ENCODE measurements around the gene LHFPL5. TPM values are rescaled to one million over a fixed set of nuclear protein-coding genes. Genes with fewer than 3 reads are reported as not detected.

Gene LHFPL5
- total and polyA plus RNA-seq, 2 of the 8 experiments (the other 6 are each of a cell fraction or from before 2014, with no cell fraction given): 0.03 TPM; not detected in 1

DNA sequence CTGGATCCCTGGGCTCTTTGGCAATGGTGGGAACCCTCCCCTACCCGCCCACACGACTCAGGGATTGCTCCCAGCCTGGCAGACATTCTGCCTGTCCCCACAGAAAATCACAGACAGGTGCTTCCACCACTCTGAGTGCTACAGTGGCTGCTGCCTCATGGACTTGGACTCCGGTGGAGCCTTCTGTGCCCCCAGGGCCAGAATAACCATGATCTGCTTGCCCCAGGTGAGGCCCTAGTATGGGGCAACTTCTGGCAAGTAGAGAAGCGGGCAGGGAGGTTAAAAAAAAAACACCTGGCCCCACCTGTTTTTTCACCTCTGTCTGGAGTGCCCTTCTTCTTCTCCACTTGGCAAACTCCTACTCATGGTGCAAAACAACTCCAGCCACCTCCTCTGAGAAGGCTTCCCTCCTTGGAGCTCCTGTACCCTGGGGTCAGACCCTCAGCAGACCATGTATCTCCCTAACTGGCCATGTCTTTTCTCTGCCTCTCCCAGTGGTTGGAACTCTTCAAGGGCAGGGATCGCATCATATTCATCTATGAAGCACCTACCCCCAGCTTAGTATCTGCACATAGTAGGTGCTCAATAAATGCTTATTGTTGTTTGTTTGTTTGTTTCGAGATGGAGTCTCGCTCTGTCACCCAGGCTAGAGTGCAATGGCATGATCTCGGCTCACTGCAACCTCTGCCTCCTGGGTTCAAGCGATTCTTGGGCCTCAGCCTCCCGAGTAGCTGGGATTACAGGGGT lies 27.6 kb upstream of the LHFPL5 start:
- peak overlapping the region in 1 of 2 experiments; percentile 67; a peak in 1 of 4 replicates for H3K4me2 ChIP-seq (ENCODE audit: insufficient read depth in 1 of 2, low read depth in 2 of 2, low read length in 2 of 2)
- no peaks in the 10 kb centered on the region for H3K79me2 ChIP-seq (ENCODE audit: control insufficient read depth in 1 of 2, insufficient read depth in 2 of 2, low read length in 2 of 2)
- no peak overlapping the region for H2BK20ac ChIP-seq (ENCODE audit: low read length)
- H2BK5ac ChIP-seq (ENCODE audit: low read depth, low read length): no peak overlapping the region
- peaks cover 0 to 6% (median under 1%) of the 10 kb centered on the region in 4 experiments; a peak in 1 of 7 replicates for H3K4me1 ChIP-seq (replicated peaks in 1 of 4; ENCODE audit: control insufficient read depth in 3 of 4, insufficient read depth in 4 of 4, low read length in 3 of 4)
- H3K27me3 ChIP-seq (replicated peaks in 1 of 4; ENCODE audit: control insufficient read depth in 3 of 4, extremely low read depth in 1 of 4, insufficient read depth in 3 of 4, low read length in 3 of 4): peaks cover 0 to 8% (median 3%) of the 10 kb centered on the region in 4 experiments; a peak in 4 of 7 replicates
- FAIRE-seq: no peak
- H4K20me1 ChIP-seq (replicated peaks in 1 of 2; ENCODE audit: control insufficient read depth in 1 of 2, insufficient read depth in 2 of 2, low read length in 2 of 2): no peaks in the 10 kb centered on the region
- no peak overlapping the region for H3K14ac ChIP-seq (ENCODE audit: insufficient read length)
- no peak for DNase-seq (ENCODE audit: low read depth in 1 of 2, low spot score in 2 of 2)
- no peak overlapping the region for H2AFZ ChIP-seq (ENCODE audit: low read length)
- CTCF ChIA-PET (ENCODE audit: partially characterized antibody): interaction anchor here (0.9 kb wide), 1 partner anchor 237 kb away, joined by 3 read pairs; no protein-coding TSS in a partner anchor
- peak overlapping the region in 1 of 4 experiments; percentile 67; a peak in 1 of 8 replicates for H3K4me3 ChIP-seq (ENCODE audit: extremely low read depth in 1 of 4, insufficient read depth in 2 of 4, low read depth in 3 of 4, low read length in 4 of 4)
- H2AK5ac ChIP-seq (ENCODE audit: low read depth, low read length): no peak overlapping the region
- no peak overlapping the region for H3K56ac ChIP-seq (replicated peaks; ENCODE audit: insufficient read length, low read depth, low read length)
- no peak overlapping the region for H3K9ac ChIP-seq (replicated peaks in 1 of 4; ENCODE audit: extremely low read depth in 1 of 4, low read depth in 3 of 4, low read length in 3 of 4)
- no peak overlapping the region for H2BK15ac ChIP-seq (ENCODE audit: low read length)
- no peak overlapping the region for H3K27ac ChIP-seq (ENCODE audit: low read depth, low read length)
- H3K23me2 ChIP-seq (ENCODE audit: low read depth, low read length): peaks cover 5% of the 10 kb centered on the region
- no peaks in the 10 kb centered on the region for H3K9me3 ChIP-seq (ENCODE audit: insufficient read depth in 2 of 2, low read depth in 1 of 2, low read length in 1 of 2)
- no peak overlapping the region for H3K4ac ChIP-seq (replicated peaks; ENCODE audit: insufficient read length, low read depth, low read length)
- H3K18ac ChIP-seq (ENCODE audit: extremely low read depth, low read length): no peak overlapping the region
- WGBS, 2 experiments (ENCODE audit: extremely low coverage in 1 of 2, insufficient coverage in 1 of 2, insufficient read length in 1 of 2, insufficient replicate concordance in 2 of 2, low coverage in 1 of 2, low lambda C conversion rate in 2 of 2, missing lambda C conversion rate in 1 of 2): 96% methylated on average over 8 of the region's 10 CpGs; no CpG with 5 or more reads in 1 of the 2 experiments
- POLR2A ChIA-PET (ENCODE audit: partially characterized antibody): interaction anchor here (3.0 kb wide), 1 partner anchor 13 kb away, joined by 21 read pairs; no protein-coding TSS in a partner anchor
- no peaks in the 10 kb centered on the region for H3K79me1 ChIP-seq (ENCODE audit: low read depth, low read length)
- H2BK120ac ChIP-seq (replicated peaks; ENCODE audit: low read depth, low read length): no peak overlapping the region
- no peak overlapping the region for H4K91ac ChIP-seq (replicated peaks; ENCODE audit: insufficient read length, low read length)
- no peaks in the 10 kb centered on the region for H3K36me3 ChIP-seq (ENCODE audit: control insufficient read depth in 2 of 4, insufficient read depth in 4 of 4, low read length in 3 of 4)
- H3K23ac ChIP-seq (ENCODE audit: insufficient read length): no peak overlapping the region
- no peak overlapping the region for H4K5ac ChIP-seq (ENCODE audit: insufficient read length, low read depth, low read length)
- no peak overlapping the region for H4K8ac ChIP-seq (ENCODE audit: extremely low read depth, insufficient read depth, low read length)
- no peak overlapping the region for H2BK12ac ChIP-seq (ENCODE audit: low read depth, low read length)
- TF ChIP-seq BCL11A (IDR thresholded peaks at IDR 0.05; ENCODE audit: low read depth in 2 of 2, low read length in 2 of 2) (no peak), SIX5 (IDR thresholded peaks at IDR 0.05; ENCODE audit: low read depth, low read length) (no peak), KDM4A (IDR thresholded peaks at IDR 0.05; ENCODE audit: low read depth, low read length, severe bottlenecking) (no peak), POLR2AphosphoS5 (IDR thresholded peaks at IDR 0.05; ENCODE audit: low read depth, low read length) (no peak), SP1 (IDR thresholded peaks at IDR 0.05; ENCODE audit: low read depth, low read length) (no peak), NANOG (IDR thresholded peaks at IDR 0.05; ENCODE audit: insufficient read depth, low read depth, low read length, poor library complexity, severe bottlenecking) (no peak), TBP (IDR thresholded peaks at IDR 0.05; ENCODE audit: low read depth, low read length) (no peak), TEAD4 (IDR thresholded peaks at IDR 0.05; ENCODE audit: low read depth, low read length) (no peak), HDAC2 (IDR thresholded peaks at IDR 0.05; ENCODE audit: borderline replicate concordance in 1 of 2, low read depth in 2 of 2, low read length in 2 of 2) (no peak), ASH2L (IDR thresholded peaks at IDR 0.05; ENCODE audit: low read length) (no peak), CEBPB (IDR thresholded peaks at IDR 0.05; ENCODE audit: low read depth, low read length) (no peak), SRF (IDR thresholded peaks at IDR 0.05; ENCODE audit: low read depth, low read length) (no peak), KDM1A (IDR thresholded peaks at IDR 0.05; ENCODE audit: borderline replicate concordance, low read length) (no peak)

All from H1 (cell line).